HG02678 (cell line): ENCODE data around the gene APOD.

ENCODE experiments used
- ATAC-seq: cut with Tn5 transposase; IDR thresholded peaks from one replicate; pipeline ENCODE4 v1.9.1; 2021; ENCODE audit warnings: mild to moderate bottlenecking, moderate library complexity; ENCODE audit not compliant: unreplicated experiment

APOD gene

GRCh38 chr3:195531683-195532082 is 52.1 kb downstream of the APOD start:
- ATAC-seq = no peak

GRCh38 chr3:195526492-195526891 is 57.2 kb downstream of the APOD start:
- no peak for ATAC-seq

DNA sequence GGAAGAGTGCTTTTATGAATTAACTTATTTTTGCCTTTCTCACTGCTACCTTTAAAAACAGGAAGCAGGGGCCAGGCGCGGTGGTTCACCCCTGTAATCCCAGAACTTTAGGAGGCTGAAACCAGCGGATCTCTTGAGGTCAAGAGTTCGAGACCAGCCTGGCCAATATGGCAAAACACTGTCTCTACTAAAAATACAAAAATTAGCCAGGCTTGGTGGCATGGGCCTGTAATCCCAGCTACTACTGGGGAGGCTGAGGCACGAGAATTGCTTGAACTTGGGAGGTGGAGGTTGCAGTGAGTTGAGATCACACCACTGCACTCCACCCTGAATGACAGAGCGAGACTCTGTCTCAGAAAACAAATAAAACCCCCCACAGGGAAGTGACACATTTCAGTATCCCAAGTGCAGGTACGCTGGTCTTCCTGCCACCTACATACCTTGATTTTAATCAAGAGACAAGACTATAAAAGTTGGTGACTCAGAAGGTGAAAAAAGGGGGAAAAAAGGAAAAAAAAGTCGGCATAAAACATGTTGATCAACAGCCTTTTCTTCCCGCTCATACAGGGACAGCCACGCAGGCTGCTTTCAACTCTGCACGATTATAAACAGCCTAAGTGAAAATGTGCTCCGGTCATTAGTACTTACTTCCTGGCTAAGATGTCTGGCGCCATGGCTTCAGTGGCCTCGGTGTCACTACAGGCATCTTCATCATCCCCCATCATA is 59.4 kb downstream of the APOD start:
- ATAC-seq = no peak

DNA sequence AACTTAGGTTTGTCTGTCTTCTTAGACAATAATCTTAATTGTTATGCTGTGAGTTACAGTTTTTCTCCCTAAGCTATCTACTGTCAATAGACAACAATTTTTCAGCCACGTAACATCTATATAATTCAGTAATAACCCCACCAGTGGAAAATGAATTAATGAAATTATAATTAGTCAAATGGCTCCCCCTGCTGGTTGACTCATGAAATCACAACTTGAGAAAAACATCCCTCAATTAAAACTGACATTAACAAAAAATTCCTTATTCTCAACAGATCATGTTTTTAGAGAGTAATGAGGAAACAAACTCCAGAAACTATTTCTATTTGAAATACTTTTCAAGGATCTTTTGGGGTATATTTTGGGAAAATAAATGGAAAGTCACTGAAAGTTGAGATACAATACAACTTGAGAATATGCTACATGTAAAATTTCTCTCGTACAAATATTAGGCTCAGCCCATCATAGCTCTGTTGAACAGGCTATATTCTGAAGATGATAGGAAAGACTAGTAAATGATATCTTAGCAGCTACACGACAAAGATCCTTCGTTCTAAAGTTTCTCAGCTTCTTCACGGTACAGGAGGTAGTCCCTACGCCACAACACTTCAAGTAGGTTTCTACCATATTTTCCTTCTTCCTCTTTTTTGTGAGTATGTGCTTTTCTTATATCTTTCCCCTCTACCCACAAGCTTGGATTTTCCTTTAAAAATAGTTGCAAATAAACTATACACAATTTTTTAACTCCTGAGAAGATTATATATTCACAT is 61.3 kb downstream of the APOD start:
- ATAC-seq = no peak
